Measurements from ENCODE around the gene DHH.
A peak's percentile ranks its signal among the peaks of the same experiment; 100 is the strongest.

Gene DHH

GRCh38 chr12:49104822-49105221 is 10.2 kb upstream of the DHH start:
- TF ChIP-seq ZFX (IDR thresholded peaks at IDR 0.05) = no peak
- TF ChIP-seq CTCF (conservative IDR thresholded peaks at IDR 0.05) = no peak

GRCh38 chr12:49100380-49100779 is 5.8 kb upstream of the DHH start:
- no peak overlapping the region for H3K27ac ChIP-seq
- TF ChIP-seq ZFX (IDR thresholded peaks at IDR 0.05) = no peak
- no peak for TF ChIP-seq CTCF (conservative IDR thresholded peaks at IDR 0.05)

More at GRCh38 chr12:49104822-49105221, 10.2 kb upstream of the DHH start:
- H3K27ac ChIP-seq = no peak overlapping the region

GRCh38 chr12:49098703-49099102 is 4.1 kb upstream of the DHH start:
- H3K27ac ChIP-seq = no peak overlapping the region
- TF ChIP-seq CTCF (conservative IDR thresholded peaks at IDR 0.05) (no peak), ZFX (IDR thresholded peaks at IDR 0.05) (no peak)

- H3K27ac ChIP-seq = no peak overlapping the region
- TF ChIP-seq CTCF (conservative IDR thresholded peaks at IDR 0.05) (peak; percentile 89), ZFX (IDR thresholded peaks at IDR 0.05) (no peak)
Measured at GRCh38 chr12:49098035-49098451, 3.4 kb upstream of the DHH start.

GRCh38 chr12:49097381-49097780 is 2.8 kb upstream of the DHH start:
- H3K27ac ChIP-seq = no peak overlapping the region
- no peak for TF ChIP-seq CTCF (conservative IDR thresholded peaks at IDR 0.05)

- no peak overlapping the region for H3K27ac ChIP-seq
- TF ChIP-seq CTCF (conservative IDR thresholded peaks at IDR 0.05) = no peak
- no peak for TF ChIP-seq ZFX (IDR thresholded peaks at IDR 0.05)
Measured at GRCh38 chr12:49094975-49095365, 369 bp upstream of the DHH start.

GRCh38 chr12:49093792-49094159 is 825 bp downstream of the DHH start:
- no peak for TF ChIP-seq ZFX (IDR thresholded peaks at IDR 0.05)

GRCh38 chr12:49092816-49093406 is 1.7 kb downstream of the DHH start:
- no peak overlapping the region for H3K27ac ChIP-seq
- no peak for TF ChIP-seq CTCF (conservative IDR thresholded peaks at IDR 0.05)
- TF ChIP-seq ZFX (IDR thresholded peaks at IDR 0.05) = no peak

More at GRCh38 chr12:49093792-49094159, 825 bp downstream of the DHH start:
- H3K27ac ChIP-seq = no peak overlapping the region
